ENCODE measurements around the gene IQCK. TPM values are rescaled to one million over a fixed set of nuclear protein-coding genes. Genes with fewer than 3 reads are reported as not detected.

IQCK gene
- total and polyA plus RNA-seq, 2 experiments from 2014 or later, result 7.2 to 11.8 TPM

- H2AFZ ChIP-seq, result no peak overlapping the region
- H3K9me2 ChIP-seq (replicated peaks; ENCODE audit: insufficient read depth), result no peaks in the 10 kb centered on the region
- 88% methylated on average over 6 of the region's 6 CpGs for WGBS (ENCODE audit: low lambda C conversion rate, missing lambda C conversion rate)
- no peak for DNase-seq (ENCODE audit: low spot score)
- no peak overlapping the region for H3K4me2 ChIP-seq
- no peaks in the 10 kb centered on the region for H3K79me2 ChIP-seq
- H3K36me3 ChIP-seq (replicated peaks; ENCODE audit: insufficient read depth, low read depth), result no peaks in the 10 kb centered on the region
- H3K9me3 ChIP-seq (ENCODE audit: low read depth), result no peaks in the 10 kb centered on the region
- no peaks in the 10 kb centered on the region for H3K4me1 ChIP-seq (ENCODE audit: insufficient read depth)
- no peak overlapping the region for H3K4me3 ChIP-seq
- no peaks in the 10 kb centered on the region for H4K20me1 ChIP-seq (ENCODE audit: insufficient read depth, poor library complexity, severe bottlenecking)
- no peaks in the 10 kb centered on the region for H3K27me3 ChIP-seq
- H3K27ac ChIP-seq, result no peak overlapping the region
- TF ChIP-seq EZH2phosphoT487 (IDR thresholded peaks at IDR 0.05; ENCODE audit: low read depth, severe bottlenecking, unreplicated experiment) (no peak), EZH2 (IDR thresholded peaks at IDR 0.05; ENCODE audit: borderline replicate concordance) (no peak), CTCF (IDR thresholded peaks at IDR 0.05; ENCODE audit: poor library complexity) (no peak)
Observed at GRCh38 chr16:19765860-19766553, 47.9 kb downstream of the IQCK start.

- Histone ChIP-seq H3K27ac (no peak overlapping the region), H3K27me3 (no peaks in the 10 kb centered on the region), H3K4me1 (ENCODE audit: insufficient read depth) (no peaks in the 10 kb centered on the region), H3K9me2 (replicated peaks; ENCODE audit: insufficient read depth) (no peaks in the 10 kb centered on the region), H3K9me3 (ENCODE audit: low read depth) (no peaks in the 10 kb centered on the region), H3K36me3 (replicated peaks; ENCODE audit: insufficient read depth, low read depth) (no peaks in the 10 kb centered on the region), H3K79me2 (no peaks in the 10 kb centered on the region), H3K4me3 (no peak overlapping the region), H2AFZ (no peak overlapping the region), H4K20me1 (ENCODE audit: insufficient read depth, poor library complexity, severe bottlenecking) (no peaks in the 10 kb centered on the region), H3K4me2 (no peak overlapping the region)
- 98% methylated on average over 3 of the region's 3 CpGs for WGBS (ENCODE audit: low lambda C conversion rate, missing lambda C conversion rate)
- TF ChIP-seq EZH2 (IDR thresholded peaks at IDR 0.05; ENCODE audit: borderline replicate concordance), result no peak
- DNase-seq (ENCODE audit: low spot score), result no peak
Observed at GRCh38 chr16:19766554-19766884, 48.4 kb downstream of the IQCK start.

- Histone ChIP-seq H3K4me3 (no peak overlapping the region), H3K4me2 (no peak overlapping the region), H3K79me2 (no peaks in the 10 kb centered on the region), H3K9me2 (replicated peaks; ENCODE audit: insufficient read depth) (no peaks in the 10 kb centered on the region), H3K9me3 (ENCODE audit: low read depth) (no peaks in the 10 kb centered on the region), H3K27me3 (no peaks in the 10 kb centered on the region), H3K4me1 (ENCODE audit: insufficient read depth) (no peaks in the 10 kb centered on the region), H3K36me3 (replicated peaks; ENCODE audit: insufficient read depth, low read depth) (no peaks in the 10 kb centered on the region), H2AFZ (no peak overlapping the region), H4K20me1 (ENCODE audit: insufficient read depth, poor library complexity, severe bottlenecking) (no peaks in the 10 kb centered on the region), H3K27ac (no peak overlapping the region)
- no peak for DNase-seq (ENCODE audit: low spot score)
- 93% methylated on average over 9 of the region's 9 CpGs for WGBS (ENCODE audit: low lambda C conversion rate, missing lambda C conversion rate)
- TF ChIP-seq CTCF (IDR thresholded peaks at IDR 0.05; ENCODE audit: poor library complexity) (no peak), EZH2phosphoT487 (IDR thresholded peaks at IDR 0.05; ENCODE audit: low read depth, severe bottlenecking, unreplicated experiment) (no peak), EZH2 (IDR thresholded peaks at IDR 0.05; ENCODE audit: borderline replicate concordance) (no peak)
Observed at GRCh38 chr16:19766988-19767387, 48.9 kb downstream of the IQCK start.

GRCh38 chr16:19767497-19767896, 49.4 kb downstream of the IQCK start:
- Histone ChIP-seq H4K20me1 (ENCODE audit: insufficient read depth, poor library complexity, severe bottlenecking) (no peaks in the 10 kb centered on the region), H3K27ac (no peak overlapping the region), H3K4me3 (no peak overlapping the region), H3K9me3 (ENCODE audit: low read depth) (no peaks in the 10 kb centered on the region), H3K9me2 (replicated peaks; ENCODE audit: insufficient read depth) (no peaks in the 10 kb centered on the region), H2AFZ (no peak overlapping the region), H3K27me3 (no peaks in the 10 kb centered on the region), H3K79me2 (no peaks in the 10 kb centered on the region), H3K36me3 (replicated peaks; ENCODE audit: insufficient read depth, low read depth) (no peaks in the 10 kb centered on the region), H3K4me1 (ENCODE audit: insufficient read depth) (no peaks in the 10 kb centered on the region), H3K4me2 (no peak overlapping the region)
- TF ChIP-seq EZH2phosphoT487 (IDR thresholded peaks at IDR 0.05; ENCODE audit: low read depth, severe bottlenecking, unreplicated experiment) (no peak), CTCF (IDR thresholded peaks at IDR 0.05; ENCODE audit: poor library complexity) (no peak), EZH2 (IDR thresholded peaks at IDR 0.05; ENCODE audit: borderline replicate concordance) (no peak)
- 96% methylated on average over 13 of the region's 13 CpGs for WGBS (ENCODE audit: low lambda C conversion rate, missing lambda C conversion rate)
- DNase-seq (ENCODE audit: low spot score), result no peak

Data from hepatocyte (in vitro differentiated cells).